ENCODE results near the gene DUSP9. TPM values are rescaled to one million over a fixed set of nuclear protein-coding genes. Genes with fewer than 3 reads are reported as not detected.

DUSP9 gene
- total RNA-seq, 5 donors from 2014 or later (not counting 1 experiment from before 2014, with no cell fraction given), result 0.13 to 0.19 TPM; not detected in 3

DNA sequence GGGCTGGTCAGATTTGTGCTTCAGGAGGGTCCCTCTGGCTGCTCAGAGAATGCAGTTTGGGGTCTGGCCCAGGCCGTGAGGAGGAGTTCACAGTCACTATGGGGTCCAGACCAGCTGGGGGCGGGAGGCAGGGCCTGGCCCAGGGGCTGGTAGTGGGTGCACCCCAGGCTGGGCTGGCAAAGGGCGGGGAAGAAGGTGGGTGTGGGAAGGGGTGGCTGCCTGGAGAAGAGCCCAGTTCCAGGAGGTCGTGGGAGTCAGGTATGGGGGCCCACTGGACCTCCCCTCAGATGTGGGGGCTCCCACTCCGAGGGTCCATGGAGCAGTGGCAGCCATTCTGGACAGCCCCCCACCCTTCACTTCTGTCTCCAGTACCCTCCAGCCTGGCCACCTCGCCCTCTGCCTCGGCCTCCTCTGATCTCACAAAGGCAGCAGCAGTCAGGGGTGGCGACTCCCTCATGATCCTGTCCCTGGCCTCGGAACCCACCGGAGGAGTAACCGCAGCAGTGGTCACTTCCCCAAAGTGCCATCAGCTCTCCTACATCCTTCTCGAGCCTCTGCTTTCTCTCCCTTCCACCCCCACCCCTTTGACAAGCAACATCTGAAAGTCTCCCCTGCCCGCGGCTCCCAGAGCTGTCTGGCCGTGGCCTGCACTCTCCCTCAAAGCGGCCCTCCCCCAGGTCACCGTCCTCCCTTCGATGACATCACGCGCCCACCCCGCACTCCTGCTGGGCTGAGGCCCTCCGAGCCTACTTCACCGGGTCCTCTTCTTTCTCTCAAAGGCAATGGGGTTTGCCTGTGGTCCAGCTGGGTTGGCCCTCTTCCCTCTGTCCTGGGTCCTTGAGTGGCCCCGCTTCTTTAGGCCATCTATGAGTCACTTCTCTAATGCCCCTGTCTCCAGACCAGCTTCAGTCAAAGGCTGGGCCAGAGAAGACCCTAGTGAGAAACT, 39.0 kb downstream of the DUSP9 start:
- peaks cover 8 to 11% of the 10 kb centered on the region in 2 donors for H3K27me3 Mint-ChIP-seq
- H3K27ac Mint-ChIP-seq, result no peak overlapping the region
- CTCF ChIA-PET, result interaction anchor here in 1 of 2 donors (1.4 kb wide), 1 partner anchor 20 kb away, joined by 6 read pairs; no protein-coding TSS in a partner anchor
- H3K4me1 ChIP-seq (ENCODE audit: control insufficient read depth in 1 of 2, extremely low read depth in 1 of 2, insufficient read depth in 2 of 2, low read length in 2 of 2), result peaks cover 0 to 4% of the 10 kb centered on the region in 2 experiments
- ATAC-seq (replicated peaks in 1 of 4), result no peak
- no peaks in the 10 kb centered on the region for H3K36me3 ChIP-seq (ENCODE audit: control insufficient read depth in 2 of 2, extremely low read depth in 1 of 2, insufficient read depth in 1 of 2, low read length in 1 of 2)
- no peaks in the 10 kb centered on the region for H3K4me1 Mint-ChIP-seq
- H3K27ac ChIP-seq (ENCODE audit: low read length), result no peak overlapping the region
- DNase-seq, result no peak
- no peaks in the 10 kb centered on the region for H3K9me3 ChIP-seq
- no peaks in the 10 kb centered on the region for H3K9me3 Mint-ChIP-seq
- peak overlapping the region in 2 of 3 donors; percentile 43 to 79 for H3K4me3 Mint-ChIP-seq
- H3K4me3 ChIP-seq (ENCODE audit: control insufficient read depth in 1 of 2, extremely low read depth in 1 of 2, low read length in 1 of 2), result no peak overlapping the region
- WGBS (ENCODE audit: insufficient coverage), result 64% methylated on average over 5 of the region's 24 CpGs
- no peaks in the 10 kb centered on the region for H3K36me3 Mint-ChIP-seq
- POLR2A ChIA-PET, result no interaction called here
- H3K27me3 ChIP-seq (replicated peaks in 1 of 2; ENCODE audit: control insufficient read depth in 2 of 2, extremely low read depth in 1 of 2, insufficient read depth in 2 of 2, low read length in 1 of 2), result peaks cover 3 to 37% of the 10 kb centered on the region in 2 experiments

DNA sequence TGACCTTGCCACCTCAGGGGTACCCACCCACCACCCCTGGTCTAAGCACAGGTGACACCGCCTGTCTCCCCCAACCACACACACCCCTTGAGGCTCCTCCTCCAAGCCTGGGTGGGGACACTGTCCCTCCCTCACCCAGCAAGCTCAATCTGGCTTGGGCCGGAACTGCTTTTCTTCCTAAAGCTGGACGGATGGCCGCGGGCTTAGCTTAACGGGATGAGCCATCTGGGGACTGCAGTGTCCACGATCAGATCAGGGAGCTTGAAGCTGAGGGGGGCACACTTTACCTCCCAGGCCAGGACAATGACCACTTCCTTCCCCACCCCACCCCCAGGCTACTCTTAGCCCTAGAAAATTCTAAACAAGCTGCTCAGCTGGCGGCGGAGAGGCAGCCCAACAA, 39.7 kb downstream of the DUSP9 start:
- Mint-ChIP-seq H3K27ac (no peak overlapping the region), H3K36me3 (no peaks in the 10 kb centered on the region), H3K4me1 (no peaks in the 10 kb centered on the region), H3K27me3 (peaks cover 8 to 11% of the 10 kb centered on the region in 2 donors), H3K9me3 (no peaks in the 10 kb centered on the region), H3K4me3 (peak overlapping the region; percentile 36 to 79 (median 43))
- ChIA-PET POLR2A (interaction anchor here (0.7 kb wide), 2 partner anchors 238 to 655 kb away, joined by 5 to 8 read pairs; no protein-coding TSS in a partner anchor), CTCF (interaction anchor here (0.7 to 1.4 kb wide), 2 partner anchors 21 to 239 kb away, joined by 6 to 8 read pairs; partner anchors contain the start of gene ARHGAP4 (in 1 of the 2))
- DNase-seq (no peak), ATAC-seq (replicated peaks in 1 of 4) (no peak)
- no peaks in the 10 kb centered on the region for H3K9me3 ChIP-seq
- no peak overlapping the region for H3K27ac ChIP-seq (ENCODE audit: low read length)
- H3K4me3 ChIP-seq (ENCODE audit: control insufficient read depth in 1 of 2, extremely low read depth in 1 of 2, low read length in 1 of 2), result no peak overlapping the region
- no peaks in the 10 kb centered on the region for H3K36me3 ChIP-seq (ENCODE audit: control insufficient read depth in 2 of 2, extremely low read depth in 1 of 2, insufficient read depth in 1 of 2, low read length in 1 of 2)
- H3K4me1 ChIP-seq (ENCODE audit: control insufficient read depth in 1 of 2, extremely low read depth in 1 of 2, insufficient read depth in 2 of 2, low read length in 2 of 2), result peaks cover 0 to 4% of the 10 kb centered on the region in 2 experiments
- peaks cover 3 to 37% of the 10 kb centered on the region in 2 experiments for H3K27me3 ChIP-seq (replicated peaks in 1 of 2; ENCODE audit: control insufficient read depth in 2 of 2, extremely low read depth in 1 of 2, insufficient read depth in 2 of 2, low read length in 1 of 2)
- WGBS (ENCODE audit: insufficient coverage), result no CpG with 5 or more reads among the region's 9 CpGs

GRCh38 chrX:153687121-153688039, 40.4 kb downstream of the DUSP9 start, which contains the start of gene SLC6A8:
Gene SLC6A8, plus strand, starts transcription at chrX:153687926. Its CDS starts 649 bp downstream, at chrX:153688575.
- Histone ChIP-seq H3K27ac (ENCODE audit: low read length) (no peak within 1 kb of the TSS), H3K27me3 (replicated peaks in 1 of 2; ENCODE audit: control insufficient read depth in 2 of 2, extremely low read depth in 1 of 2, insufficient read depth in 2 of 2, low read length in 1 of 2) (peaks cover 3 to 37% of the 10 kb centered on the region in 2 experiments), H3K4me1 (ENCODE audit: control insufficient read depth in 1 of 2, extremely low read depth in 1 of 2, insufficient read depth in 2 of 2, low read length in 2 of 2) (peaks cover 0 to 4% of the 10 kb centered on the region in 2 experiments), H3K4me3 (ENCODE audit: control insufficient read depth in 1 of 2, extremely low read depth in 1 of 2, low read length in 1 of 2) (peak within 1 kb of the TSS in 1 of 2 donors; percentile 6), H3K36me3 (ENCODE audit: control insufficient read depth in 2 of 2, extremely low read depth in 1 of 2, insufficient read depth in 1 of 2, low read length in 1 of 2) (no peaks in the 10 kb centered on the region), H3K9me3 (no peaks in the 10 kb centered on the region)
- ATAC-seq (replicated peaks in 1 of 4), result peak; percentile 42 to 59 (median 46)
- H3K27ac Mint-ChIP-seq, result no peak within 1 kb of the TSS
- no peaks in the 10 kb centered on the region for H3K9me3 Mint-ChIP-seq
- H3K4me1 Mint-ChIP-seq, result no peaks in the 10 kb centered on the region
- CTCF ChIA-PET, result interaction anchor here (0.7 to 1.4 kb wide), 2 partner anchors 22 to 238 kb away, joined by 6 to 8 read pairs; partner anchors contain the start of gene ARHGAP4 (in 1 of the 2)
- DNase-seq, result peak in 6 of 35 experiments; percentile 11 to 42 (median 24)
- POLR2A ChIA-PET, result interaction anchor here (0.7 kb wide), 2 partner anchors 238 to 655 kb away, joined by 5 to 8 read pairs; no protein-coding TSS in a partner anchor
- no peaks in the 10 kb centered on the region for H3K36me3 Mint-ChIP-seq
- H3K27me3 Mint-ChIP-seq, result peaks cover 8 to 11% of the 10 kb centered on the region in 2 donors
- H3K4me3 Mint-ChIP-seq, result peak within 1 kb of the TSS; percentile 76 to 79 (median 77)
- WGBS (ENCODE audit: insufficient coverage), result under 1% methylated on average over 27 of the region's 66 CpGs

DNA sequence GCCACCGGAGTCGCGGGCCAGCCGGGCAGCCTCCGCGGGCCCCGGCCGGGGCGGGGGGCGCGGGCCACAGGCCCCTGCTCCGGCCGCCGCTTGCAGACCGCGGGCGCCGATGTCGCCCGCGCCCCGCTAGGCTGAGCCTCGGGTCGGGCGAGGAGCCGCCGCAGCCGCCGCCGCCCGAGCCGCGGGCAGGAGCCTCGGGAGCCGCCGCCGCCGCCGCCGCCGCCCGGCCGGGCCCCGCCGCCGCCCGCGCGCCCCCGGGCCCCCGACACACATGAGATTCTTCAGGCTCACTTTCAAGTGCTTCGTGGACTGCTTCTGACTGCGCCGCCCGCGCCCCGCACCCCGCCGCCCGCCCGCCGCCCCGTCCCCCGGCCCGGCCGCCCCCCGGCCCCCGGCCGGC, 41.1 kb downstream of the DUSP9 start:
- no peaks in the 10 kb centered on the region for H3K36me3 ChIP-seq (ENCODE audit: control insufficient read depth in 2 of 2, extremely low read depth in 1 of 2, insufficient read depth in 1 of 2, low read length in 1 of 2)
- H3K9me3 ChIP-seq, result no peaks in the 10 kb centered on the region
- Mint-ChIP-seq H3K9me3 (no peaks in the 10 kb centered on the region), H3K4me3 (no peak overlapping the region), H3K27ac (no peak overlapping the region), H3K4me1 (no peaks in the 10 kb centered on the region), H3K27me3 (peaks cover 8 to 11% of the 10 kb centered on the region in 2 donors), H3K36me3 (no peaks in the 10 kb centered on the region)
- ChIA-PET POLR2A (no interaction called here), CTCF (no interaction called here)
- no peak overlapping the region for H3K4me3 ChIP-seq (ENCODE audit: control insufficient read depth in 1 of 2, extremely low read depth in 1 of 2, low read length in 1 of 2)
- DNase-seq, result peak in 1 of 35 experiments; percentile 13
- H3K27me3 ChIP-seq (replicated peaks in 1 of 2; ENCODE audit: control insufficient read depth in 2 of 2, extremely low read depth in 1 of 2, insufficient read depth in 2 of 2, low read length in 1 of 2), result peaks cover 3 to 37% of the 10 kb centered on the region in 2 experiments
- peak; percentile 27 to 48 (median 42) for ATAC-seq (replicated peaks in 1 of 4)
- H3K4me1 ChIP-seq (ENCODE audit: control insufficient read depth in 1 of 2, extremely low read depth in 1 of 2, insufficient read depth in 2 of 2, low read length in 2 of 2), result peaks cover 0 to 4% of the 10 kb centered on the region in 2 experiments
- WGBS (ENCODE audit: insufficient coverage), result 0% methylated on average over 28 of the region's 69 CpGs
- no peak overlapping the region for H3K27ac ChIP-seq (ENCODE audit: low read length)

DNA sequence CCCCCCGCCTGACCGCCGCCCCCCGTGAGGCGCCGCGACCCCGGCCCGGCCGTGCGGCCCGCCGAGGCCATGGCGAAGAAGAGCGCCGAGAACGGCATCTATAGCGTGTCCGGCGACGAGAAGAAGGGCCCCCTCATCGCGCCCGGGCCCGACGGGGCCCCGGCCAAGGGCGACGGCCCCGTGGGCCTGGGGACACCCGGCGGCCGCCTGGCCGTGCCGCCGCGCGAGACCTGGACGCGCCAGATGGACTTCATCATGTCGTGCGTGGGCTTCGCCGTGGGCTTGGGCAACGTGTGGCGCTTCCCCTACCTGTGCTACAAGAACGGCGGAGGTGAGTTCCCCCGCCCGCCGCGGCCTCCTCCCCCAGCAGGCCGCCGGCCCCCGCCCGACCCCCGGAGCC, 41.5 kb downstream of the DUSP9 start:
- CTCF ChIA-PET, result no interaction called here

More for the DNA sequence above, 41.5 kb downstream of the DUSP9 start:
- no peaks in the 10 kb centered on the region for H3K9me3 Mint-ChIP-seq
- peaks cover 1 to 37% of the 10 kb centered on the region in 2 experiments for H3K27me3 ChIP-seq (replicated peaks in 1 of 2; ENCODE audit: control insufficient read depth in 2 of 2, extremely low read depth in 1 of 2, insufficient read depth in 2 of 2, low read length in 1 of 2)
- no peak overlapping the region for H3K27ac ChIP-seq (ENCODE audit: low read length)
- no peaks in the 10 kb centered on the region for H3K36me3 ChIP-seq (ENCODE audit: control insufficient read depth in 2 of 2, extremely low read depth in 1 of 2, insufficient read depth in 1 of 2, low read length in 1 of 2)
- no peak overlapping the region for H3K4me3 ChIP-seq (ENCODE audit: control insufficient read depth in 1 of 2, extremely low read depth in 1 of 2, low read length in 1 of 2)
- no peaks in the 10 kb centered on the region for H3K4me1 Mint-ChIP-seq
- H3K4me1 ChIP-seq (ENCODE audit: control insufficient read depth in 1 of 2, extremely low read depth in 1 of 2, insufficient read depth in 2 of 2, low read length in 2 of 2), result peaks cover 0 to 4% of the 10 kb centered on the region in 2 experiments
- DNase-seq (no peak), ATAC-seq (replicated peaks in 1 of 4) (no peak)
- no peak overlapping the region for H3K4me3 Mint-ChIP-seq
- 2% methylated on average over 20 of the region's 57 CpGs for WGBS (ENCODE audit: insufficient coverage)
- no peaks in the 10 kb centered on the region for H3K36me3 Mint-ChIP-seq
- no peaks in the 10 kb centered on the region for H3K9me3 ChIP-seq
- peaks cover 8 to 11% of the 10 kb centered on the region in 2 donors for H3K27me3 Mint-ChIP-seq
- POLR2A ChIA-PET, result no interaction called here
- H3K27ac Mint-ChIP-seq, result no peak overlapping the region
